HG02943 (cell line): ENCODE results near the gene TMEM236.

Experiments used
- ATAC-seq: cut with Tn5 transposase; IDR thresholded peaks from one replicate; pipeline ENCODE4 v1.9.1; 2021; ENCODE audit warnings: mild to moderate bottlenecking, low read depth, moderate library complexity; ENCODE audit not compliant: unreplicated experiment

TMEM236 gene

DNA sequence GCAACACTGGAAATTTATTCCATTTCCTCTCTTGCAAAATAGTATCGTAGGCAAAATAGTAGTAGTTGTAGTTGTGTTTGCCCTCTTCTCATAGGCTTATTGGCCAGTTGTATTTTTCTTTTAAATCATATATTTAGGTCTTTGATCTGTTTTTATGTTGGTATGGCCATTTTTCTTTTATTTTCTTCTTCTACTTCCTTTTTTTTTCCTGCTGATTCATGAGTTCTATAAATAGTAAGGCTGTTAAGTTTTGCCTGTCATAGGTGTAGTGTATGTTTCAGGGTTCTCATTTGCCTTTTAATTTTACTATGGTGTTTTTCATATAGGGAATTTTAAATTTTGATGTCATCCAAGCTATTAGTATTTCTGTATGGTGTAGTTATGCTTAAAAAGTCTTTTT lies 31.8 kb downstream of the TMEM236 start:
- no peak for ATAC-seq

DNA sequence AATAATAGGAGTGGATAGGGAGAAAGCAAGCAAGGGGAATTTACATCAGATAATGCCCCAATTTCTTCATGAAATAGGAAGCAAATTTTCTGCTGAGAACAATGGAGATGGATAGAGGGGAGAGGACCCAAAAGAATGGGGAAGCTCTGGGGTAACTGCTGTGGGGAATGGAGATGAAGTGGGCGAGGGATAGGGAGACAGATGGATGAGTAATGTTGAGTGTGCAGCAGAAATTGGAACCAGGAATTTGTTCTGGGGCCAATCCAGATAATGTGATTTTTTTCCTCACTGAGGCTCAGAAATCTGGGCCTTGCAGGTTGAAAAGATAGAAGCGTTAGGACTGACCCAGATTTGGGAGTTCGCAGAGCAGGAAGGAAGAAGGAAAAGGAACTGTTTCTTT lies 32.7 kb downstream of the TMEM236 start:
- ATAC-seq: no peak

DNA sequence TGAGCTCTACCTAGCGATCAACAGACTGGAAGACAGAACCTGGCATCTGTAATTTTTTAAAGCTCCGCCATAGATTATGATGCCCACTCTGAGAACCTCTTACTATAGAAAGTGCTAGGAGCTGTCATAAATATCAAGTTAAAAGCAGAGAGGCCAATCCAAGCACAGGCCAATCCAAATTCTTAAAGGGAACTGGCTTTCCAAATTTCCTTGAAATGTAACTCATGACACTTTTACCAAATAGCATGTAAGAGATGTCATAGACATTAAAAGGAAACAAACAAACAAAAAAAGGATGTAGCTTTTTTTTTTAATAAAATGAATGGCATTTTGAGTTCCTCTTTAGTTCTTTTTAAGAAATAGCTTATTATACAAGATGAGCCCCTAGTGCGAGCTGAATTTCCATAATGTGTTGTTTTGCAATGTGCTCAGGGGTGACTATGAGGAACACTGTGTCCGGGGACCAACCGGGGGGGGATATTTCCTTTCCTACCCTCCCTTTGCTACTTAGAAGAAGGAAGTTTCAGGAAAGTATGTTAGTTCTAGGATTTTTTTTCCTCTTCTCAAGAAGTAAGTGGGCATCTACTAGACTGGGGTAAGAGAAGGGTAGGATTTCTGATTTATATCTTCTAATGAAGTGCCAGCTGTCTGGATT lies 33.4 kb downstream of the TMEM236 start:
- no peak for ATAC-seq

DNA sequence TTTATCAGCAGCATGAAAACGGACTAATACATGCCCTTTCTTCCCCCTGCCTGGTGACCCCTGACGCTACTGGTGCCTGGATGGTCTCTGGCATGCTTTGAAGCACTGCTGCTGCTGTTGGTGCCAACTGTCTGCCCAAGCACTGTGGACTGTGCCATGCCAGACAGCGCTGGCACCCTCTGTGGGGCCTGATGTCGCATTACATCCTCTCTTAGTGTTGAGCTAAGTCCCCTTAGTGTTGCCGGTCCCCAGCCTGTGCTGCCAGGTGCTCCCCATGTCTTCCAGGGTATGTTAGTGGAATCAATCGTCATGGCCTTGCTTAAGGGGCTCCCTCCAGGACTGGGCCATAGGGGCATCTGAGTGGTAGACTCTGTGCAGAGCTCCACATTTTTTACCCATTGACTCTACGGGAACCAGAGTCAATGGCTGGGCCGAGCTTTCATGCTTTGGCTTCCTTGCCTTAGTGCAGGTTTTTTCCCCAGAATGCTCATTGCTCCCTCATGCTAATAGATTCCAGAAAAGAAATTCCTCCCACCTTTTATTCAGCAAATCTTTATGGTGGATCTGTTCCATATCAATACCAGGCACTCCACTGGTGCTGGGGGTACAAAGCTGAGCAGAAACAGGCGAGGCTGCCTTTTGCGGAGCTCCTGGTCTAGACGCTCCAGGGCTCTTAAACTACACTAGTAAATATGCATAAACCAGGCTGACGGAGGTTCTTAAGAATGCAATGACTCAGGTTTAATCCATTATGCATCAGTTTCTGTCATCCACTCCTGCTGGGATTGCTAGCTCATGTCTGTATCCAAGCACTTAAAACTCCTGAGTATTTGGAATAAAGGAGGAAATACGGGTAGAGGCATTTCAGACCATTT lies 35.3 kb downstream of the TMEM236 start:
- ATAC-seq: no peak

DNA sequence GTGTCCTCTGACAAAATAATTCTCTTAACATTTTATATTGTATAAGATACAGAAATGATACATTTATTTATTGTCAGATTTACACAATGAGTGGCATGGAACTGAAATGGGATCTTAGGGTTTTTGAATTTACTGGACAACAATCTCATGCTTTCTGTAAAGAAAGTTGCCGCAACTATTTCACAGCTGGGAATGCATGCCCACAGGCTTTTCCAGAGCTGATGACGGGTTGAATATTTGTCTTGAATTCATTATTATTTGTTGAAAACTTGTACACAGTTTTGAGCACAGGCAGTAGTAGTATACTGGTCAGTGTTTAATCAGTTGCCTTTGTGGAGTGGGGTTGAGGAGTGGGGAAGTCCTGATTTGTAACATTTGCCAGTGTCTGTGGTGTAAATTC lies 36.6 kb downstream of the TMEM236 start:
- no peak for ATAC-seq

DNA sequence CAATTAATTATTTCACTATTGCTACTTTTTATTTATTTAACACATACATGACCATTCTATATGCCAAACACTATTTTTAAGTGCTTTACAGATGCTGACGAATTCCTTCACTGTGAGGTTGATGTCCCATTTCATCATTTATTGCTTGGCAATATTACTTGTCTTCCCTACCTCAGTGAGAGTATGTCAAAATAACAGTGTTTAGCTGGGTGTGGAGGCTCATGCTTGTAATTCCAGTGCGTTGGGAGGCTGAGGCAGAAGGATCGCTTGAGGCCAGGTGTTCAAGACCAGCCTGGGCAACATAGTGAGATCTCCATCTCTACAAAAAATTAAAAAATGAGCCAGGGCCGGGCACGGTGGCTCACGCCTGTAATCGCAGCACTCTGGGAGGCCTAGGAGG lies 37.4 kb downstream of the TMEM236 start:
- ATAC-seq: no peak

DNA sequence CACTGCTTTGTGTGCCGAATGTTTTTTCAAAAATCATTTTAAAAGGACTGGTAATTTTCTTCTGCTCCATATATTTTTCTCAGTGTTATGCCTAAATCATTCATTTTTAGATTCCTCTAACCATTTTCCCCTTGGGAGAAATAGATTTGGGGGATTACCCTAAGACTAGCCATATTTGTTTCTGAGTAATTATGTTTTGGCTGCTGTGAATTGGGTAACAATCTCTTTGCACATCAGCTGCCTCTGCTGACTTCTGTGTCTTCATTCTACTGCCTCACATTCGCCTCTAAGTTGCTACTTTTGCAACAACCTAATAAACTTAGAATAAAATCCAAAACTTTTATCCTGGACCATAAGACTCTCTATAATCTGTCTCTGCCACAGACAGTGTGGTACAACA lies 38.6 kb downstream of the TMEM236 start:
- ATAC-seq: no peak

DNA sequence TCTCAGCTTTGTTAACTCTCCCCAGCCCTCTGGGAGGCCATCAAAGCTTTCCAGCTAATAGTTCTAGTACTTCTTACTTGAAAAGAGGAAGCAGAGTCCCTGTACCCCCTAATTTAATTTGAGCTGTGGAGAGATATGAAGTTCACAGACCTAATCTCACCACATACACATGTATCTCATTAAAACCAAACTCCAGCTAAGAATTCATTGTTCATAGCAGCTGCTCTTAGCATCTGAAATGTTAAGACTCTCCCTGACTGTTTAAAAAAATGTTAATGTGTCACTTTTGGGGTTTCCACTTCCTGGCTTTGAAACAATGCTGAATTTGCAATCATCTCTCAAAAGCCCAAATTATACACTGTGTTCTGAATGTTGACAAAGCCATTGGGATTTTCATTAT lies 41.0 kb downstream of the TMEM236 start:
- ATAC-seq: no peak

DNA sequence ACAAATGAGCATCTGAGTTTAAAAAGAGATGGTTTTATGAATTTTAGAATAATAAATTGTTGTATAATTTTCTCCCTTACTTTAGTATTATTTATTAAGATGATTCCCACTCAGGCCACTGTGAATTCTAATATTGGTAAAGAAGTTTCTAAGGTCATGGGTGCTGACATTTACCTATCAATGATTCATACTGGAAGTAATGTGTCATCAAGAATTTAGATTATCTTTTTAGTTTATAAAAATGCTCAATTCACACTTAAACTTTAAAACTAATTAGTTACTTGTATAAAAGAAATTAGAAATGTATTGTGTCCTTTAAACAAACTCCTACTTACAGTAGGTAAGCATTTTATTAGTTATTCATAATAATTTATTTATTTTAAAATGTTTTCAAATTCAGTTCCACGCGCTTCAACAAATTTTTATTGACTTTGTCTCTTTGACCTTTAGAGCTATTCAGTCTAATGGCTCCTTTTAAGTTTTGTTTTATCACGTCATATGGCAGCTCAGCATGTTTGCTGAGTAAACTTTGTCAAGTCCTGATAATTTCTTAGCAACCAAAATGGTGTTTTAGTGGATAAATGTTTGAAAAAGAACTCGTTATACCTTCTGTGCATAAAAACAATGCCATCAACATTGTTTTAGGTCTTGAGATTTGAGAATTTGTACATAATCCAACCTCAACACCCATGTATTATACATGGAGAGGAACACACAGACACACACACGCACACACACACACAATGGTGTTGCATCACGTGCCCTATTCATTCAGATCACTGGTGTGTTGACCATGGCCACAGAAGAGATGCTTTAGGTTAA lies 42.0 kb downstream of the TMEM236 start:
- no peak for ATAC-seq

DNA sequence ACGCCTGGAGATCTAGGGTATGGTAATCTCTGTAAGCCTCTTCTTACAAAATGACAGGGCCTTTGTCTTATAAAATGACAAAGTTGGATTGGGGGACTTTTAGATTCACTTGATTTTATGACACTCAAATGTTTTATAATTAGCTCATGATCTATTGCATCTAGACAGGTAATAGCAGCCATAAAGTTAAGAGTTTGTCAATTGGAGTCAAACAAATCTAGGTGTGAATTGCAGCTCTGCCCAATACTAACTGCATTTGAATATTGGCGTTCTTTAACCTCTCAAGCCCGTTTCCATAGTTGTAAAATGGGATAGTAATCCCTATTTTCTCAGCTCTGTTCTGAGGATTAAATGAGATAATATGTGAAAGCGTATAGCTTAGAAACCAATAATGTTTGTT lies 43.1 kb downstream of the TMEM236 start:
- no peak for ATAC-seq

DNA sequence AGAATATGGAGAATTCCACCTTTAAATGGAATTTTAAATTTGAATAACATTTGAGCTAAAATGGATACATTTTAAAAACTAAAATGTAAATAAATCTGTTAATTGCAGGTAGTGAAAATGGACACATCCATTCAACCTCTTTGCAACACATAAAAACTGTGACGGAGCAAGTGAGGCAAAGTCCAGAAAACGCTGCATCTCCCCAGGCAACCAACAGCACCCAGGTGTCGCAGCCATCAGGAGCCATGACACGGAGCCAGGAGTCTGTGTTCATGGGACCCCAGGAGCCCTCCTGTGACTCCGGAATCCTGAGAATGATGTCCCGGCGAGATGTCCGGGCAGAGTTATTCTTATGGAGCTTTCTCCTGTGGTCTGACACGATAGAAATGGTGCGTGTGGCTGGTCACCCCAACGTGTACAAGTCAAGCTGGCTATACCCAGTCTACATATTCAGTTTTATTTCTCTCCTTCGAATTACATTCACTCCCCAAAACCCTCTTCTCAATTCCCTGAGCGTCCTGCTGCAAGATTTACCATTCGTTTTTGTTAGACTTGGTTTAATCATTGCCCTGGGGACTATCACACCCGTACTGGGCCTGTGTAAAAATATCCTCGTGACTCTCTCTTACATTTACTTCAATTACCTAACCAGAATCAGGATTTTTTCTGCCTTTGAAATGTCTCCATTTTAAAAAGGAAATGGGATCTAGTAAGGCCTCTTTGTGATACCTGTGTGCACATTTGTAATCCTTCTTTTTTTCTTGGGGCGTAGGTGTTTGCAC lies 44.0 kb downstream of the TMEM236 start:
- no peak for ATAC-seq

DNA sequence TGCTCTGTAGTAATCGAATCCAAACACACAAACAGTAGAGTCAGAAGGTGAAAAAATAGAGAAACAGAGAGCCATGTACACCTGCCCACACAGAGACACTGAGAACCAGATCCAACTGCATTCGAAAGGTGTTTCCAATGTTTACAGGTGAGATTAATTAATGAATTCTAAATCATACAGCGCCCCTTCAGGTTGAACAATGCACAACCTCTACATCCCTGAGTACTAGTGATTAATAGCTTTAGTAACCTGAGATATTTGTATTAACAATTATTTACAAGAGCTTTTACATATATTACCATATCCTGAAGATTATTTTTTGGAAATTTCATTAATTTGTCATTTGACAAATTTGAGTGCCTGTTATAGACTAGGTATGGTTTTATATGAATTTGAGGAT lies 49.5 kb downstream of the TMEM236 start:
- no peak for ATAC-seq

DNA sequence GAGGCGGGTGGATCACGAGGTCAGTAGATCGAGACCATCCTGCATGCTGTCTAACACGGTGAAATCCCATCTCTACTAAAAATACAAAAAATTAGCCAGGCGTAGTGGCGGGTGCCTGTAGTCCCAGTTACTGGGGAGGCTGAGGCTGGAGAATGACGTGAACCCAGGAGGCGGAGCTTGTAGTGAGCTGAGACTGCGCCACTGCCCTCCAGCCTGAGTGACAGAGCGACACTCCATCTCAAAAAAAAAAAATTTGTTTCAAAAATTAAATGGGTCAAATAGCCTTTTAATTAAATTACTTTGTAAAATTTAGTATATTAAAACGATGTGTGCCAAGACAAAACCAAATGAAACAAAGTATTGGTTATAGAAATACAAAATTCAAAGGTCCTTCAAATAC lies 50.3 kb downstream of the TMEM236 start:
- no peak for ATAC-seq

DNA sequence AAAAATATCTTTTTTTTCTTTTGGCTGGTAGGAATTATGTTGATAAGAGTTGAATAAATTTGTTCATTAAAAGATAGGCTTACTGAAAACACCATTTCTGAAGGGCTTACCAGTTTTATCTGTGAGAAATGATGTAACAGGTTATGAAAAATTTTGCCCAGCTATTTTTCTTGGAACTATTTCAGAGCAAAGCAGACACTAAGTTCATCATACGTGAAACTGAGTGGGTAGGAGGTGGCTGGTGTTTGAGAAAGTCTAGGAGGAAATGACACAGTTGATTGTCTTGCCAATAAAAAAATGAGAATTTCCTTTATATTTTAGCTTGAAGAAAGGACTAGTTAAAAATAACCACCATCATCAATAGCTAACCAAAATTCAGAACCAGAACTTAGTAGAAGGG lies 51.0 kb downstream of the TMEM236 start:
- no peak for ATAC-seq

DNA sequence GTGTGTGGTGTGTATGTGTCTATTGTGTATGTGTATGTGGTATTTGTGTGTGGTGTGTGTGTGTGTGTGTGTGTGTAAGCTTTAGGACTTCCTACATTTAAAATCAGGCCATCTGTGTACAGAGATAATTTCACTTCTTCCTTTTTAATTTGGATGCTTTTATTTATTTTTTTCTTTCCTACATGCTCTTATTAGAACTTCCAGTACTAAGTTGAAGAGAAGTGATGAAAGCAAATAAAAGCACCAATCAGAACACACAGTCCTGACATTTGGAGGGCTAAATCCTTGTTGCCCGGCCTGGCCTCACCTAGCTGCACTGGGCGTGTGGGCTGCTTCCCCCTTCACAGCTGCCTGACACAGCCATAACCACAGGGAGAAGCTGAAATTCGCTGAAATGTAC lies 53.3 kb downstream of the TMEM236 start:
- ATAC-seq: no peak

DNA sequence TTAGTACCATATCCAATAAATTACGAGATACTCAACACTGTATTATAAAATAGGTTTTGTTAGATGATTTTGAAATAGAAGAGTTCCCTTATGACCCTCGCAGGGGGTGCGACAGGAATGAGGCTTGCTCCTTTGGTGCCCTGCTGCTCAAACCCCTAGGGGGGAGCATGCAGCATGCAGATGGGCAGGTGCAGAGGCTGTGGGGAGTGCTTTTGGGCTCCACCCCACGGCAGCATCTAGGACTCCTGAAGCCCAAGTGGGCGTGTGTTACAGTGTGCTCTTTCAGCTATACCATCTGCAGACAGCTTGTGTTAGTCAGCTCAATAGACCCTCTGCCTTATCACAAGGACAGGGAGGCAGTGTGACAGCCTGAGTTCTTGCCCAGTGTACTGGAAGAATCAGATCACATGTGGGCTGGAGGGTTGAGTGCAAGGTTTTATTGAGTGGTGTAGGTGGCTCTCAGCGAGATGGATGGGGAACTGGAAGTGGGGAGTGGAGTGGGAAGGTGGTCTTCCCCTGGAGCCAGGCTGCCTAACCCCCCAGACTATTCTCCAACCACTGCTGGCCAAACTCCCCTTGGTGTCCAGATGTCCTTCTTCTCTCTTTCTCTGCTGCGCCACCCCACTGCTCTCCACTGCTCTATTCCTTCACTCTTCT lies 54.0 kb downstream of the TMEM236 start:
- no peak for ATAC-seq

DNA sequence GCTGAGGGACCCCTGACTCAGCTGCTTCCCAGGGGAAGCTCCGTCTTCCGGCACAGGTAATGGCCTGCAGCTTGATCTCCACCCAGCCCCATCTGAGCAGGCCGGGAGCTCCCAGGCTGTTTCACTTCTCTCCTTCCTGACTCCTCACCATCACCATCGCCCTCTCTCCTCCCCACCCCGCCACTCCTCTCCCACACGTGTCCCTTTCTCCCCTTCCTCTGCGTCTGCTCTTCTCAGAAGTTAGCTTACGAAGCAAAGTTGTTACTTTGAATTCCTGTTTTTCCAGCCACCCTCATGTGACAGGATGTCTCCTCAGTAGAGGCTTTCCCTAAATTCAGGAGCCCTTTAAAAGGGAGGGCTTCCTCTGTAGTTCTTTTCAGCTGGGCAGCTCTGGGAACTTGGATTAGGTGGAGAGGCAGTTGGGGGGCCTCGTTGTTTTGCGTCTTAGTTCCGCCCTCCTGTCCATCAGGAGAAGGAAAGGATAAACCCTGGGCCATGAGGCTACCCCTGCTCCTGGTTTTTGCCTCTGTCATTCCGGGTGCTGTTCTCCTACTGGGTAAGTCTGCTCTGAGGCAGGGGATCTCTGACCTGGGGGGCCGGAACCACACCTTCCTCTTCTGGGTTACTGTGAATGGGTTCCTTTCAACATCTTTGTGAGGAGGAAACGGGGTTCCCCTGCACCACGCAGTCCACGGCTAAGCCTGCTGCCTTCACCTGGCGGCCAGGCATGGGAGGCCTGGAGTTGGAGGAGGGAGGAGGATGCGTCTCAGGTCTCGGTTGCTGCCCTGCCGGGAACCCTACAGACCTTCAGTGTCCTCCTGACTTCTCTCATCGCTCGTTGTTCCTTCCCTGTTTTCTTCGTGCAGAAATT lies 57.2 kb downstream of the TMEM236 start, which contains the start of gene MRC1:
TSS of gene MRC1 (plus strand) at position 378 of the 871 bp plus-strand sequence. CDS start at position 496, 118 bp downstream.
- ATAC-seq: no peak

DNA sequence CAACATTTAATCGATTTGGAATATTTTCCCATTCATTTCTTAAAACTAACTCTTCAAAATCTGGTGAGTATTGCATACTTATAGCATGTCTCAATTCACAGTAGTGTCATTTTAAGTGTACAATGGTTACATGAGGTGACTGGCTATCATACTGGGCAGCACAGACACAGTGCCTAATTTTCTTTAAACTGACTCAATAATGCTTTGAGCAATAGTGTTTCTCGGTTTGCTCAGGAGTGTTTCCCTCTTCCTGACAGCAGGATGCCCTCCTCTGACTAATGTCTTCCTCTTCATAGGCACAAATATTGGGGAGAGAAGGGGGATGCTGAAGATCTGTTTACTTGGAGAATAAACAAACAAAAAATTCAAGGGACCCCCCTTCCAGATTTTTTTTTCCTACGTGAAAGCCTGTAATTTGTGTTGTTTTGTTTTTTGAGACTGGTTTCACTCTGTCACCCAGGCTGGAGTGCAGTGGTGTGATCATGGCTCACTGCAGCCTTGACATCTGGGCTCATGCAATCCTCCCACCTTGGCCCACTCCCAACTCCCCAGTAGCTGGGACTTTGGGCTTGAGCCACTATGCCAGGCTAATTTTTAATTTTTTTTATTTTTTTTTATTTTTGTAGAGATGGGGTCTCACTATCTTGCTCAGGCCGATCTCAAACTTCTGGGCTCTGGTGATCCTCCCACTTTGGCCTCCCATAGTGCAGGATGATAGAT lies 59.3 kb downstream of the TMEM236 start:
- ATAC-seq: no peak
